ENCODE data around the gene MEIOB.

The MEIOB gene

GRCh38 chr16:1826691-1827573, 45.0 kb downstream of the MEIOB start, which contains the start of the genes FAHD1 and HAGH (continued):
- TF ChIP-seq TCF7L2 (IDR thresholded peaks at IDR 0.05; ENCODE audit: borderline replicate concordance, low read depth, low read length) = no peak
- TF ChIP-seq GLIS2 (tag by site-specific recombination; IDR thresholded peaks at IDR 0.05) = peak; percentile 95
- TF ChIP-seq ZNF830 (tag by site-specific recombination; IDR thresholded peaks at IDR 0.05; ENCODE audit: low read depth) = no peak
- peak; percentile 99 for TF ChIP-seq ZFP37 (tag by site-specific recombination; IDR thresholded peaks at IDR 0.05)

GRCh38 chr16:1825864-1826690, 45.9 kb downstream of the MEIOB start:
- peak overlapping the region; percentile 78; the same call in 1 of the 2 replicates for H3K27ac ChIP-seq (ENCODE audit: extremely low read depth, low read depth, low read length)
- no peaks in the 10 kb centered on the region for H3K4me1 ChIP-seq (ENCODE audit: control insufficient read depth, insufficient read depth, low read length)
- peaks cover 0 to 28% of the 10 kb centered on the region in 2 experiments; a peak in 2 of 3 replicates for H3K36me3 ChIP-seq (ENCODE audit: control insufficient read depth in 2 of 2, insufficient read depth in 1 of 2, low read length in 2 of 2)
- peak overlapping the region; percentile 97 for H3K4me3 ChIP-seq (ENCODE audit: low read depth, low read length)
- POLR2A ChIA-PET = interaction anchor here (1.0 to 1.9 kb wide), 4 partner anchors 14 to 139 kb away, joined by 3 to 12 read pairs (median 7); partner anchors contain the start of genes NUBP2, RPS2 and SPSB3
- no peaks in the 10 kb centered on the region for H3K9me3 ChIP-seq (ENCODE audit: control insufficient read depth, insufficient read depth, low read depth, low read length)
- CTCF ChIA-PET = interaction anchor here (1.1 kb wide), 1 partner anchor 129 kb away, joined by 4 read pairs; no protein-coding TSS in a partner anchor
- TF ChIP-seq ZNF629 (tag by site-specific recombination; IDR thresholded peaks at IDR 0.05) (no peak), ZNF335 (tag by site-specific recombination; conservative IDR thresholded peaks at IDR 0.05) (peak; percentile 82), ZNF121 (tag by site-specific recombination; IDR thresholded peaks at IDR 0.05) (no peak), PBX3 (CRISPR knock-in tag; IDR thresholded peaks at IDR 0.05) (no peak), TSHZ1 (tag by site-specific recombination; IDR thresholded peaks at IDR 0.05; ENCODE audit: borderline replicate concordance) (no peak), YY2 (tag by site-specific recombination; IDR thresholded peaks at IDR 0.05) (0 out of 2 replicates have a peak, but pooled peaks have one; percentile 35), ELK4 (IDR thresholded peaks at IDR 0.05; ENCODE audit: borderline replicate concordance, low read depth, low read length) (no peak), ZNF677 (tag by site-specific recombination; IDR thresholded peaks at IDR 0.05) (no peak), ZNF2 (tag by site-specific recombination; IDR thresholded peaks at IDR 0.05) (0 out of 2 replicates have a peak, but pooled peaks have one; percentile 35), MEIS1 (CRISPR knock-in tag; IDR thresholded peaks at IDR 0.05; ENCODE audit: borderline replicate concordance) (no peak), ZNF398 (tag by site-specific recombination; IDR thresholded peaks at IDR 0.05) (no peak), ZBTB48 (tag by site-specific recombination; IDR thresholded peaks at IDR 0.05) (no peak), ZNF529 (tag by site-specific recombination; IDR thresholded peaks at IDR 0.05; ENCODE audit: insufficient replicate concordance) (no peak), ZNF280D (tag by site-specific recombination; IDR thresholded peaks at IDR 0.05) (no peak)
